ENCODE measurements around the gene MYH6. TPM values are rescaled to one million over a fixed set of nuclear protein-coding genes. Genes with fewer than 3 reads are reported as not detected.
A peak's percentile ranks its signal among the peaks of the same experiment; 100 is the strongest.

MYH6 gene
- total and polyA plus RNA-seq, 3 experiments from 2014 or later, result 0.09 TPM; not detected in 2

GRCh38 chr14:23353433-23353780, 54.7 kb downstream of the MYH6 start:
- Mint-ChIP-seq H3K27ac (peak overlapping the region in 3 of 8 donors; percentile 4 to 61 (median 31)), H3K36me3 (peaks cover 0 to 2% (median 0%) of the 10 kb centered on the region in 3 donors), H3K27me3 (peaks cover 46 to 69% of the 10 kb centered on the region in 2 donors), H3K4me1 (peaks cover 10 to 21% (median 17%) of the 10 kb centered on the region in 3 donors), H3K4me3 (peak overlapping the region; percentile 45 to 83 (median 72)), H3K9me3 (peaks cover 0 to 1% (median 0%) of the 10 kb centered on the region in 5 donors)
- DNase-seq, result no peak
- Histone ChIP-seq H3K4me1 (ENCODE audit: insufficient read depth, low read length) (peaks cover 4% of the 10 kb centered on the region), H3K27me3 (ENCODE audit: insufficient read depth, low read length, poor library complexity, severe bottlenecking) (no peaks in the 10 kb centered on the region), H3K27ac (ENCODE audit: low read depth, low read length) (no peak overlapping the region), H3K9me3 (ENCODE audit: low read length) (no peaks in the 10 kb centered on the region), H3K4me3 (ENCODE audit: low read length) (no peak overlapping the region), H3K36me3 (ENCODE audit: insufficient read depth, low read length) (no peaks in the 10 kb centered on the region)
- CTCF ChIA-PET, result interaction anchor here (0.9 kb wide), 1 partner anchor 32 kb away, joined by 3 read pairs; the partner anchor contains the start of gene PABPN1
- POLR2A ChIA-PET, result interaction anchor here (1.2 kb wide), 1 partner anchor 33 kb away, joined by 4 read pairs; no protein-coding TSS in a partner anchor

- no peak within 1 kb of the TSS for H3K27ac ChIP-seq (ENCODE audit: low read depth, low read length)
- peak in 4 of 5 donors; percentile 11 to 71 (median 54) for DNase-seq
- Mint-ChIP-seq H3K27me3 (peaks cover 46 to 66% of the 10 kb centered on the region in 2 donors), H3K36me3 (peaks cover 0 to 2% (median 0%) of the 10 kb centered on the region in 3 donors), H3K9me3 (peaks cover 0 to 1% (median 0%) of the 10 kb centered on the region in 5 donors), H3K4me1 (peaks cover 10 to 21% (median 17%) of the 10 kb centered on the region in 3 donors), H3K4me3 (peak within 1 kb of the TSS; percentile 67 to 83 (median 73)), H3K27ac (peak within 1 kb of the TSS in 6 of 8 donors; percentile 4 to 61 (median 31))
- no peaks in the 10 kb centered on the region for H3K27me3 ChIP-seq (ENCODE audit: insufficient read depth, low read length, poor library complexity, severe bottlenecking)
- H3K9me3 ChIP-seq (ENCODE audit: low read length), result no peaks in the 10 kb centered on the region
- H3K4me1 ChIP-seq (ENCODE audit: insufficient read depth, low read length), result peaks cover 4% of the 10 kb centered on the region
- peak within 1 kb of the TSS; percentile 44 for H3K4me3 ChIP-seq (ENCODE audit: low read length)
- H3K36me3 ChIP-seq (ENCODE audit: insufficient read depth, low read length), result no peaks in the 10 kb centered on the region
- POLR2A ChIA-PET, result interaction anchor here (1.2 kb wide), 1 partner anchor 32 kb away, joined by 4 read pairs; no protein-coding TSS in a partner anchor
- CTCF ChIA-PET, result interaction anchor here (0.9 to 1.9 kb wide), 2 partner anchors 27 to 32 kb away, joined by 3 to 6 read pairs; partner anchors contain the start of gene PABPN1
These were observed 55.3 kb downstream of the MYH6 start, which contains the start of gene SLC22A17 for GRCh38 chr14:23352506-23353432. Gene SLC22A17 (minus strand): TSS chr14:23352887.

- Mint-ChIP-seq H3K27ac (no peak overlapping the region), H3K4me3 (peak overlapping the region; percentile 36 to 76 (median 67)), H3K9me3 (peaks cover 0 to 1% (median 0%) of the 10 kb centered on the region in 5 donors), H3K36me3 (peaks cover 0 to 2% (median 0%) of the 10 kb centered on the region in 3 donors), H3K27me3 (peaks cover 45 to 63% of the 10 kb centered on the region in 2 donors), H3K4me1 (peaks cover 10 to 21% (median 17%) of the 10 kb centered on the region in 3 donors)
- Histone ChIP-seq H3K27ac (ENCODE audit: low read depth, low read length) (no peak overlapping the region), H3K27me3 (ENCODE audit: insufficient read depth, low read length, poor library complexity, severe bottlenecking) (no peaks in the 10 kb centered on the region), H3K36me3 (ENCODE audit: insufficient read depth, low read length) (no peaks in the 10 kb centered on the region), H3K4me1 (ENCODE audit: insufficient read depth, low read length) (peaks cover 4% of the 10 kb centered on the region), H3K9me3 (ENCODE audit: low read length) (no peaks in the 10 kb centered on the region), H3K4me3 (ENCODE audit: low read length) (peak overlapping the region; percentile 44)
- DNase-seq, result peak in 1 of 5 donors; percentile 6
- ChIA-PET POLR2A (interaction anchor here (1.2 kb wide), 1 partner anchor 31 kb away, joined by 4 read pairs; no protein-coding TSS in a partner anchor), CTCF (interaction anchor here (1.9 kb wide), 1 partner anchor 28 kb away, joined by 6 read pairs; no protein-coding TSS in a partner anchor)
These were observed 56.2 kb downstream of the MYH6 start for GRCh38 chr14:23351681-23352505.

GRCh38 chr14:23349156-23349845, 58.8 kb downstream of the MYH6 start:
- H3K27me3 Mint-ChIP-seq, result peaks cover 32 to 42% of the 10 kb centered on the region in 2 donors

GRCh38 chr14:23348297-23348655, 59.8 kb downstream of the MYH6 start:
- H3K27me3 Mint-ChIP-seq, result peaks cover 22 to 35% of the 10 kb centered on the region in 2 donors
- H3K9me3 Mint-ChIP-seq, result peaks cover 0 to under 1% (median 0%) of the 10 kb centered on the region in 5 donors
- H3K4me3 Mint-ChIP-seq, result no peak overlapping the region
- CTCF ChIA-PET, result no interaction called here
- Histone ChIP-seq H3K36me3 (ENCODE audit: insufficient read depth, low read length) (no peaks in the 10 kb centered on the region), H3K4me3 (ENCODE audit: low read length) (no peak overlapping the region), H3K4me1 (ENCODE audit: insufficient read depth, low read length) (peaks cover 4% of the 10 kb centered on the region), H3K27me3 (ENCODE audit: insufficient read depth, low read length, poor library complexity, severe bottlenecking) (no peaks in the 10 kb centered on the region), H3K9me3 (ENCODE audit: low read length) (no peaks in the 10 kb centered on the region), H3K27ac (ENCODE audit: low read depth, low read length) (no peak overlapping the region)
- no peak overlapping the region for H3K27ac Mint-ChIP-seq
- no peak for DNase-seq
- H3K36me3 Mint-ChIP-seq, result peaks cover 0 to under 1% (median 0%) of the 10 kb centered on the region in 3 donors
- peaks cover 9 to 14% (median 10%) of the 10 kb centered on the region in 3 donors for H3K4me1 Mint-ChIP-seq
- POLR2A ChIA-PET, result no interaction called here

More at GRCh38 chr14:23349156-23349845, 58.8 kb downstream of the MYH6 start:
- no peak for DNase-seq
- H3K9me3 Mint-ChIP-seq, result peaks cover 0 to 1% (median 0%) of the 10 kb centered on the region in 5 donors
- Histone ChIP-seq H3K27me3 (ENCODE audit: insufficient read depth, low read length, poor library complexity, severe bottlenecking) (no peaks in the 10 kb centered on the region), H3K4me1 (ENCODE audit: insufficient read depth, low read length) (peaks cover 4% of the 10 kb centered on the region), H3K4me3 (ENCODE audit: low read length) (no peak overlapping the region), H3K9me3 (ENCODE audit: low read length) (no peaks in the 10 kb centered on the region), H3K27ac (ENCODE audit: low read depth, low read length) (no peak overlapping the region), H3K36me3 (ENCODE audit: insufficient read depth, low read length) (no peaks in the 10 kb centered on the region)
- POLR2A ChIA-PET, result no interaction called here
- peaks cover 10 to 21% (median 17%) of the 10 kb centered on the region in 3 donors for H3K4me1 Mint-ChIP-seq
- peaks cover 0 to 2% (median 0%) of the 10 kb centered on the region in 3 donors for H3K36me3 Mint-ChIP-seq
- peak overlapping the region in 1 of 8 donors; percentile 85 for H3K27ac Mint-ChIP-seq
- CTCF ChIA-PET, result no interaction called here
- peak overlapping the region in 2 of 7 donors; percentile 7 to 56 for H3K4me3 Mint-ChIP-seq

GRCh38 chr14:23347406-23348296, 60.4 kb downstream of the MYH6 start:
- H3K4me3 Mint-ChIP-seq, result no peak overlapping the region
- H3K4me1 ChIP-seq (ENCODE audit: insufficient read depth, low read length), result peaks cover 4% of the 10 kb centered on the region
- H3K36me3 ChIP-seq (ENCODE audit: insufficient read depth, low read length), result no peaks in the 10 kb centered on the region
- no peaks in the 10 kb centered on the region for H3K9me3 ChIP-seq (ENCODE audit: low read length)
- ChIA-PET CTCF (no interaction called here), POLR2A (no interaction called here)
- H3K9me3 Mint-ChIP-seq, result no peaks in the 10 kb centered on the region
- H3K4me3 ChIP-seq (ENCODE audit: low read length), result no peak overlapping the region
- no peaks in the 10 kb centered on the region for H3K36me3 Mint-ChIP-seq
- H3K27me3 Mint-ChIP-seq, result peaks cover 16 to 35% of the 10 kb centered on the region in 2 donors
- no peak overlapping the region for H3K27ac ChIP-seq (ENCODE audit: low read depth, low read length)
- H3K4me1 Mint-ChIP-seq, result peaks cover 4 to 8% (median 5%) of the 10 kb centered on the region in 3 donors
- no peaks in the 10 kb centered on the region for H3K27me3 ChIP-seq (ENCODE audit: insufficient read depth, low read length, poor library complexity, severe bottlenecking)
- DNase-seq, result no peak
- H3K27ac Mint-ChIP-seq, result no peak overlapping the region
